GM10248 (cell line): ENCODE results near the gene MYH14.

Experiments
- CTCF ChIA-PET: fragments of 300-600 bp; sonication (Branson Sonifier 250); formaldehyde crosslinking; extraction: SDS; loops from one replicate; lab custom pipeline; 2021; ENCODE audit warnings: antibody characterized with exemption; lab: Yijun Ruan, JAX
- POLR2A ChIA-PET: fragments of 350-650 bp; sonication (Branson Sonifier 250); formaldehyde crosslinking; extraction: SDS; loops from one replicate; lab custom pipeline; 2020; ENCODE audit warnings: antibody characterized with exemption; lab: Yijun Ruan, JAX
- DNase-seq: peaks from one replicate; pipeline ENCODE4 v3.0.0; 2012; ENCODE audit errors: extremely low spot score
- CTCF ChIP-seq: IDR thresholded peaks from 2 replicates; pipeline ENCODE4 v1.5.1; 2012; ENCODE audit warnings: mild to moderate bottlenecking, low read depth; ENCODE audit errors: extremely low read depth, missing control alignments, control extremely low read depth

MYH14 gene

GRCh38 chr19:50308991-50309390 lies 105.6 kb downstream of the MYH14 start:
- CTCF ChIA-PET, result no interaction called here
- DNase-seq, result no peak
- POLR2A ChIA-PET, result no interaction called here
- no peak for TF ChIP-seq CTCF

- ChIA-PET CTCF (interaction anchor here (1.4 kb wide), 1 partner anchor 19 kb away, joined by 5 read pairs; the partner anchor contains the start of gene KCNC3), POLR2A (interaction anchor here (0.9 kb wide), 1 partner anchor 19 kb away, joined by 5 read pairs; the partner anchor contains the start of gene KCNC3)
- no peak for TF ChIP-seq CTCF
- DNase-seq, result no peak
These were observed 106.1 kb downstream of the MYH14 start for GRCh38 chr19:50309396-50310125.

- POLR2A ChIA-PET, result no interaction called here
- no peak for TF ChIP-seq CTCF
- DNase-seq, result no peak
- CTCF ChIA-PET, result interaction anchor here (1.4 kb wide), 1 partner anchor 18 kb away, joined by 5 read pairs; the partner anchor contains the start of gene KCNC3
These were observed 107.5 kb downstream of the MYH14 start for GRCh38 chr19:50310759-50311465.

- no peak for TF ChIP-seq CTCF
- POLR2A ChIA-PET, result no interaction called here
- CTCF ChIA-PET, result no interaction called here
- DNase-seq, result no peak
These were observed 108.6 kb downstream of the MYH14 start for GRCh38 chr19:50311723-50312635.

- POLR2A ChIA-PET, result no interaction called here
- no peak for TF ChIP-seq CTCF
- CTCF ChIA-PET, result interaction anchor here (1.1 kb wide), 1 partner anchor 8 kb away, joined by 3 read pairs; no protein-coding TSS in a partner anchor
- DNase-seq, result no peak
These were observed 109.8 kb downstream of the MYH14 start for GRCh38 chr19:50312967-50313811.
